ENCODE results near the gene PFDN1. TPM values are rescaled to one million over a fixed set of nuclear protein-coding genes. Genes with fewer than 3 reads are reported as not detected.

The PFDN1 gene
- total RNA-seq, 1 donor from 2014 or later = 135 TPM

DNA sequence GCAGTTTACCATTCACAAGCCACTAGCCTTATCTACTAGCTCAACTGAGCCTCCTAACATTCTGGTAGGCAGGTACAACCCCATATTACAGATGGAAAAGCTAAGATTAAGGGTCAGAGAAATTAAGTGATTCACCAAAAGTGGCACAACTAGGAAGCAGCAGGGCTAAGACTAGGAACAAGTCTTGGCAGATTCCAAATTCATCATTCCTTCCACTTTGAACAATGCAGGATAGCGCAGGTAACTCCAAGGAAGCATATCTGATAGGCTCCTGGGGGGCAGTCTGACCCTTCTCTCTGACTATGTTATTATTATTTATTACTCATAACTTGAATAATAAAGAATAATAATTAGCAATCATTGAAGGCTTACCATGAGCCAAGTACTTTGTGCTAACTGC is 35.0 kb upstream of the PFDN1 start:
- intact Hi-C loops (cut with DNase I) = loop anchor here (2.0 kb wide), 1 partner anchor 15 kb away; no protein-coding TSS in a partner anchor
- peaks cover 3 to 12% of the 10 kb centered on the region in 2 donors for H3K36me3 ChIP-seq
- no peak overlapping the region for H3K4me3 ChIP-seq
- H3K27ac ChIP-seq = no peak overlapping the region
- H3K27me3 ChIP-seq = no peaks in the 10 kb centered on the region
- TF ChIP-seq CTCF (IDR thresholded peaks at IDR 0.05) = no peak
- peaks cover 6 to 39% of the 10 kb centered on the region in 2 donors for H3K4me1 ChIP-seq
- no peak for DNase-seq (ENCODE audit: low spot score in 2 of 2)
- no peaks in the 10 kb centered on the region for H3K9me3 ChIP-seq

GRCh38 chr5:140336388-140336787 is 33.5 kb upstream of the PFDN1 start:
- Histone ChIP-seq H3K36me3 (peaks cover 3 to 16% of the 10 kb centered on the region in 2 donors), H3K4me1 (peaks cover 5 to 28% of the 10 kb centered on the region in 2 donors), H3K9me3 (no peaks in the 10 kb centered on the region), H3K4me3 (no peak overlapping the region), H3K27ac (peak overlapping the region; percentile 74 to 75), H3K27me3 (no peaks in the 10 kb centered on the region)
- intact Hi-C loops (cut with DNase I) = loop anchor here (2.0 kb wide), 1 partner anchor 14 kb away; no protein-coding TSS in a partner anchor
- DNase-seq (ENCODE audit: low spot score in 2 of 2) = peak in 1 of 2 donors; percentile 70
- TF ChIP-seq CTCF (IDR thresholded peaks at IDR 0.05) = peak in 1 of 3 experiments; percentile 9

GRCh38 chr5:140331638-140332037 is 28.7 kb upstream of the PFDN1 start:
- Histone ChIP-seq H3K4me1 (peaks cover 0 to 13% of the 10 kb centered on the region in 2 donors), H3K36me3 (peaks cover 3 to 16% of the 10 kb centered on the region in 2 donors), H3K4me3 (no peak overlapping the region), H3K27ac (no peak overlapping the region), H3K9me3 (no peaks in the 10 kb centered on the region), H3K27me3 (no peaks in the 10 kb centered on the region)
- intact Hi-C loops (cut with DNase I) = no loop called here
- DNase-seq (ENCODE audit: low spot score in 2 of 2) = no peak
- TF ChIP-seq CTCF (IDR thresholded peaks at IDR 0.05) = no peak

DNA sequence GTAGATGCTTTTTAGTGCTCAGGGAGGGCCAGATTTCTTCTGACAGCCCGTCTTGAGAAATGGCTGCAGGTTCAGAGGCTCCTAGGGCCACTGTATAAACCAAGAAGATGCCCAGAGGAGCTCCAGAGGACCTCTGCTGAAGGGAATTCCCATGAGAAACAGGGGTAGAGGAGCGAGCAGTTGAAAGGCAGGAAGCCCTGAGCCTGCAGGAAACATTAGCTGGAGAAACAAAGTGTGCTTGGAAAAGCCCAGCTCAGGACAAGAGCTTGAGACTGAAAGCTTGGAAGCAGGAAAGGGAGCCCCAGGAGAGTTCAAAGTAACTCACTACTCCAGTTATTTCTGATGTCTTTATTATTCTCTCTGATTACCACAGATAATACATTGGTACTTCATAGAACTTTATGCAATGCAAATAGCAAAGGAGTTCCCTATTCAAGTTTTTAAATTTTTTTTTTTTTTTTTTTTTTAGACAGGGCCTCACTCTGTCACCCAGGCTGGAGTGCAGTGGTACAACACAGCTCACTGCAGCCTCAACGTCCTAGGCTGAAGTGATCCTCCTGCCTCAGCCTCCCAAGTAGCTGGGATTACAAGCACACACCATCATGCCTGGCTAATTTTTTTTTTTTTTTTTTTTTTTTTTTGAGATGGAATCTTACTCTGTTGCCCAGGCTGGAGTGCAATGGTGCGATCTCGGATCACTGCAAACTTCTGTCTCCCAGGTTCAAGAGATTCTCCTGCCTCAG is 27.0 kb upstream of the PFDN1 start:
- DNase-seq (ENCODE audit: low spot score in 2 of 2) = no peak
- H3K36me3 ChIP-seq = peaks cover 3 to 16% of the 10 kb centered on the region in 2 donors
- H3K4me1 ChIP-seq = peaks cover 0 to 4% of the 10 kb centered on the region in 2 donors
- intact Hi-C loops (cut with DNase I) = no loop called here
- no peak for TF ChIP-seq CTCF (IDR thresholded peaks at IDR 0.05)
- no peak overlapping the region for H3K27ac ChIP-seq
- H3K27me3 ChIP-seq = no peaks in the 10 kb centered on the region
- no peak overlapping the region for H3K4me3 ChIP-seq
- no peaks in the 10 kb centered on the region for H3K9me3 ChIP-seq

DNA sequence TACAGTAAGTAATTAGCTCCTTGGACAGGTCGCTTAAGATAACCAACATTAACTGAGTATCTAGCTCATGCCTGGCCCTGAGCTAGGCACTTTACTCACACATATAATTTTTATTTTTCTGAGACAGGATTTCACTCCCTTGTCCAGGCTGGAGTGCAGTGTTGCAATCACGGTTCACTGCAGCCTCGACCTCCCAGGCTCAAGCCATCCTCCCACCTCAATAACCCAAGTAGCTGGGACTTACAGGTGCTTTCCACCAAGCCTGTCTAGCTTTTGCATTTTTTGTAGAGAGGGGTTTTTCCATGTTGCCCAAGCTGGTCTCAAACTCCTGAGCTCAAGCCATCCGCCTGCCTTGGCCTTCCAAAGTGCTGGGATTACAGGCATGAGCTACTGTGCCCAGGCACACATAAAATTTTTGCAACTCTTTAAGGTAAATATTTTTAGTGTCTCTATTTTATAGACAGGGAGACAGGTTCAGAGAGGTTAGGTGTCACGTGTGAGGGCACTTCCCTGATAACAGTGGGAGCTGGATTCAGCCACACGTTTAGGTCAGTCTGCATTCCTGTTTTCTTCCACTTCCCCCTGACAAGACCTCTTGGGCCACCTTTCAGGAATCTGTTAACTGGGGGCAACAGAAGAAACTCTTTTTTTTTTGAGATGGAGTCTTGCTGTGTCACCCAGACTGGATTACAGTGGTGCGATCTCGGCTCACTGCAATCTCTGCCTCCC is 25.3 kb upstream of the PFDN1 start:
- intact Hi-C loops (cut with DNase I) = no loop called here
- no peaks in the 10 kb centered on the region for H3K9me3 ChIP-seq
- peaks cover 0 to 7% of the 10 kb centered on the region in 2 donors for H3K36me3 ChIP-seq
- no peak overlapping the region for H3K27ac ChIP-seq
- no peak overlapping the region for H3K4me3 ChIP-seq
- H3K27me3 ChIP-seq = no peaks in the 10 kb centered on the region
- H3K4me1 ChIP-seq = peaks cover 4 to 15% of the 10 kb centered on the region in 2 donors
- TF ChIP-seq CTCF (IDR thresholded peaks at IDR 0.05) = no peak
- DNase-seq (ENCODE audit: low spot score in 2 of 2) = no peak
